ENCODE measurements around the gene FCRL1. TPM values are rescaled to one million over a fixed set of nuclear protein-coding genes. Genes with fewer than 3 reads are reported as not detected.

FCRL1 gene
- total RNA-seq, 1 donor from 2014 or later: 0.09 TPM

Other genes starting within 250 kb of the FCRL1 start
- not detected in 2 replicates for gene FCRL4, start 222.0 kb downstream of the FCRL1 start, total RNA-seq
- 0.23 and 0.39 TPM in 2 replicates for gene FCRL3, start 119.4 kb downstream of the FCRL1 start, total RNA-seq
- not detected in 2 replicates for gene FCRL2, start 43.0 kb downstream of the FCRL1 start, total RNA-seq
- gene CD5L, start 21.7 kb upstream of the FCRL1 start, total RNA-seq: not detected in 2 replicates
- not detected in 2 replicates for gene KIRREL1, start 173.5 kb upstream of the FCRL1 start, total RNA-seq

Measured in T-helper 2 cell treated with Interferon-gamma antibody and Interleukin-4, amounts not matched to agents 100 ng/mL and 5 ng/mL, for 36 hours (primary cell).